Stimulated activated CD8-positive, alpha-beta memory T cell treated with anti-CD3 and anti-CD28 coated beads, Interleukin-2, amount 100 ng/mL, for 48 hours (primary cell): ENCODE results near the gene HOOK2.

Source experiments
- DNase-seq, 2 donors: peaks; one replicate each; pipeline ENCODE4 v3.0.0-alpha.2; 2020; ENCODE audit warnings: low read depth in 2 of 2

The HOOK2 gene

GRCh38 chr19:12793290-12794195, 18.2 kb upstream of the HOOK2 start:
- peak; percentile 88 to 91 for DNase-seq

GRCh38 chr19:12792853-12793289, 17.5 kb upstream of the HOOK2 start:
- DNase-seq: no peak

- peak; percentile 53 to 59 for DNase-seq
These were observed 16.9 kb upstream of the HOOK2 start for GRCh38 chr19:12792051-12792852.

GRCh38 chr19:12791345-12792050, 16.1 kb upstream of the HOOK2 start, which contains the start of gene JUNB:
Gene JUNB, plus strand, starts transcription at chr19:12791486. Its CDS starts 286 bp downstream, at chr19:12791772.
- DNase-seq: peak; percentile 94 to 95

GRCh38 chr19:12790628-12791344, 15.4 kb upstream of the HOOK2 start:
- DNase-seq: no peak

GRCh38 chr19:12789904-12790619, 14.7 kb upstream of the HOOK2 start:
- DNase-seq: peak; percentile 97 to 99

GRCh38 chr19:12789098-12789903, 13.9 kb upstream of the HOOK2 start:
- no peak for DNase-seq

GRCh38 chr19:12788682-12789097, 13.3 kb upstream of the HOOK2 start:
- DNase-seq: no peak

- no peak for DNase-seq
These were observed 12.8 kb upstream of the HOOK2 start for GRCh38 chr19:12788042-12788681.

- no peak for DNase-seq
These were observed 12.1 kb upstream of the HOOK2 start for GRCh38 chr19:12787458-12787857.

GRCh38 chr19:12786952-12787351, 11.6 kb upstream of the HOOK2 start:
- DNase-seq: no peak

- no peak for DNase-seq
These were observed 11.0 kb upstream of the HOOK2 start for GRCh38 chr19:12786141-12786870.

GRCh38 chr19:12785431-12786031, 10.2 kb upstream of the HOOK2 start:
- DNase-seq: no peak

GRCh38 chr19:12784871-12785430, 9.6 kb upstream of the HOOK2 start:
- no peak for DNase-seq

- no peak for DNase-seq
These were observed 9.1 kb upstream of the HOOK2 start for GRCh38 chr19:12784394-12784870.

GRCh38 chr19:12783849-12784393, 8.6 kb upstream of the HOOK2 start:
- DNase-seq: no peak

GRCh38 chr19:12783291-12783848, 8.0 kb upstream of the HOOK2 start:
- peak in 1 of 2 donors; percentile 71 for DNase-seq
